ENCODE data around the gene HNRNPA1. TPM values are rescaled to one million over a fixed set of nuclear protein-coding genes. Genes with fewer than 3 reads are reported as not detected.
"Not testable (repeated sequence)": the region's sequence is repeated elsewhere in the genome, so short reads cannot be mapped to it uniquely, and the experiment has no call there.

The HNRNPA1 gene
- total RNA-seq, 1 experiment from 2014 or later = 1,801 TPM

- no peaks in the 10 kb centered on the region for H3K36me3 ChIP-seq
- no peak for DNase-seq
- H3K27me3 ChIP-seq = peaks cover 3% of the 10 kb centered on the region; the same call in 1 of the 2 replicates
- H3K4me3 ChIP-seq = no peak overlapping the region
- no peak overlapping the region for H3K27ac ChIP-seq
- H3K4me1 ChIP-seq = peaks cover 21% of the 10 kb centered on the region
- no peaks in the 10 kb centered on the region for H3K9me3 ChIP-seq (replicated peaks)
These were observed 19.8 kb downstream of the HNRNPA1 start for GRCh38 chr12:54300225-54300731.

- Histone ChIP-seq H3K36me3 (no peaks in the 10 kb centered on the region), H3K27ac (no peak within 1 kb of the TSS), H3K9me3 (replicated peaks) (no peaks in the 10 kb centered on the region), H3K4me1 (peaks cover 21% of the 10 kb centered on the region), H3K4me3 (no peak within 1 kb of the TSS), H3K27me3 (peaks cover 3% of the 10 kb centered on the region; the same call in 1 of the 2 replicates)
- peak; percentile 78 to 81 for DNase-seq
These were observed 20.4 kb downstream of the HNRNPA1 start, which contains the start of gene NFE2 for GRCh38 chr12:54300732-54301427. Gene NFE2 (minus strand): TSS chr12:54301015. CDS start chr12:54295248, 5,767 bp downstream.

GRCh38 chr12:54301428-54302048 lies 21.0 kb downstream of the HNRNPA1 start:
- no peak for DNase-seq
- H3K4me3 ChIP-seq = no peak overlapping the region
- H3K36me3 ChIP-seq = no peaks in the 10 kb centered on the region
- H3K9me3 ChIP-seq (replicated peaks) = no peaks in the 10 kb centered on the region
- H3K27ac ChIP-seq = no peak overlapping the region
- peaks cover 21% of the 10 kb centered on the region for H3K4me1 ChIP-seq
- peaks cover 3% of the 10 kb centered on the region; the same call in 1 of the 2 replicates for H3K27me3 ChIP-seq

GRCh38 chr12:54303640-54304039 lies 23.1 kb downstream of the HNRNPA1 start:
- H3K4me1 ChIP-seq = peaks cover 21% of the 10 kb centered on the region
- H3K27ac ChIP-seq = no peak overlapping the region
- no peak for DNase-seq
- H3K9me3 ChIP-seq (replicated peaks) = no peaks in the 10 kb centered on the region
- H3K27me3 ChIP-seq = peaks cover 3% of the 10 kb centered on the region; the same call in 1 of the 2 replicates
- H3K4me3 ChIP-seq = no peak overlapping the region
- H3K36me3 ChIP-seq = no peaks in the 10 kb centered on the region

GRCh38 chr12:54304187-54304810 lies 23.8 kb downstream of the HNRNPA1 start:
- H3K4me1 ChIP-seq = peaks cover 21% of the 10 kb centered on the region
- peak; percentile 32 to 41 for DNase-seq
- H3K4me3 ChIP-seq = no peak overlapping the region
- peaks cover 3% of the 10 kb centered on the region; the same call in 1 of the 2 replicates for H3K27me3 ChIP-seq
- H3K9me3 ChIP-seq (replicated peaks) = no peaks in the 10 kb centered on the region
- no peak overlapping the region for H3K27ac ChIP-seq
- no peaks in the 10 kb centered on the region for H3K36me3 ChIP-seq

- peak; percentile 52 to 62 for DNase-seq
- Histone ChIP-seq H3K36me3 (no peaks in the 10 kb centered on the region), H3K4me3 (no peak overlapping the region), H3K27ac (no peak overlapping the region), H3K4me1 (peaks cover 8% of the 10 kb centered on the region), H3K9me3 (replicated peaks) (no peaks in the 10 kb centered on the region), H3K27me3 (0 out of 2 replicates have a peak, but pooled peaks cover 3% of the 10 kb centered on the region)
These were observed 26.6 kb downstream of the HNRNPA1 start for GRCh38 chr12:54306925-54307741.

GRCh38 chr12:54311051-54311450 lies 30.5 kb downstream of the HNRNPA1 start:
- DNase-seq = no peak
- Histone ChIP-seq H3K4me1 (no peaks in the 10 kb centered on the region), H3K9me3 (replicated peaks) (no peaks in the 10 kb centered on the region), H3K27me3 (no peaks in the 10 kb centered on the region), H3K4me3 (no peak overlapping the region), H3K36me3 (no peaks in the 10 kb centered on the region), H3K27ac (no peak overlapping the region)

GRCh38 chr12:54312309-54312708 lies 31.8 kb downstream of the HNRNPA1 start:
- not testable (repeated sequence) for H3K27me3 ChIP-seq; DNase-seq; H3K9me3 ChIP-seq (replicated peaks); H3K27ac ChIP-seq; H3K4me3 ChIP-seq; H3K4me1 ChIP-seq; H3K36me3 ChIP-seq

- no peak for DNase-seq
- H3K4me3 ChIP-seq = no peak overlapping the region
- no peak overlapping the region for H3K27ac ChIP-seq
- no peaks in the 10 kb centered on the region for H3K9me3 ChIP-seq (replicated peaks)
- H3K4me1 ChIP-seq = no peaks in the 10 kb centered on the region
- no peaks in the 10 kb centered on the region for H3K27me3 ChIP-seq
- no peaks in the 10 kb centered on the region for H3K36me3 ChIP-seq
These were observed 40.8 kb downstream of the HNRNPA1 start for GRCh38 chr12:54321363-54321762.

GRCh38 chr12:54324617-54325441 lies 44.3 kb downstream of the HNRNPA1 start, which contains the start of gene COPZ1:
Gene COPZ1 (plus strand): TSS chr12:54325131. CDS start chr12:54325164, 33 bp downstream.
- Histone ChIP-seq H3K36me3 (peaks cover 7% of the 10 kb centered on the region; the same call in 1 of the 2 replicates), H3K9me3 (replicated peaks) (no peaks in the 10 kb centered on the region), H3K4me3 (peak within 1 kb of the TSS; percentile 73), H3K27ac (peak within 1 kb of the TSS; percentile 68), H3K4me1 (no peaks in the 10 kb centered on the region; the same call in 1 of the 2 replicates), H3K27me3 (no peaks in the 10 kb centered on the region)
- DNase-seq = peak; percentile 97 to 99

GRCh38 chr12:54325442-54326109 lies 45.0 kb downstream of the HNRNPA1 start:
- not testable (repeated sequence) for H3K4me1 ChIP-seq; H3K36me3 ChIP-seq; H3K27me3 ChIP-seq; H3K9me3 ChIP-seq (replicated peaks); DNase-seq
- peak overlapping the region; percentile 68 for H3K27ac ChIP-seq
- H3K4me3 ChIP-seq = peak overlapping the region; percentile 73

GRCh38 chr12:54328595-54329337 lies 48.2 kb downstream of the HNRNPA1 start:
- no peak overlapping the region for H3K27ac ChIP-seq
- no peak for DNase-seq
- no peaks in the 10 kb centered on the region for H3K9me3 ChIP-seq (replicated peaks)
- peaks cover 9% of the 10 kb centered on the region for H3K36me3 ChIP-seq
- H3K4me1 ChIP-seq = no peaks in the 10 kb centered on the region; the same call in 1 of the 2 replicates
- H3K4me3 ChIP-seq = no peak overlapping the region
- H3K27me3 ChIP-seq = no peaks in the 10 kb centered on the region

All from SJCRH30 (cell line).